Naive thymus-derived CD8-positive, alpha-beta T cell (primary cell): Measurements from ENCODE around the gene SLC16A4. TPM values are rescaled to one million over a fixed set of nuclear protein-coding genes. Genes with fewer than 3 reads are reported as not detected.

Experiments
- ATAC-seq, 2 donors: fragments of 150-1000 bp; cut with Tn5 transposase in 1 of 2; sonication (Bioruptor Pico), chemical (Tn5 transposase) in 1 of 2; 1 replicate in 1 of 2; 2 replicates in 1 of 2; pipeline ENCODE4 v1.10.0; 2021; ENCODE audit warnings: mild to moderate bottlenecking in 2 of 2, moderate library complexity in 2 of 2
- POLR2A ChIA-PET: fragments of 350-600 bp; sonication (Branson Sonifier 250); formaldehyde crosslinking; loops from one replicate; lab custom pipeline; 2021; ENCODE audit warnings: antibody characterized with exemption; lab: Charles Lee
- DNase-seq, 10 donors: peaks; one replicate each; pipeline versions ENCODE4 v3.0.0 to v3.0.0-alpha.2; 2020 to 2022
- H3K27ac Mint-ChIP-seq, 10 donors: one replicate each; pipeline ENCODE4 v1.8.0; 2020 to 2022; ENCODE audit warnings: mild to moderate bottlenecking in 10 of 10, mixed read lengths in 10 of 10, moderate library complexity in 4 of 10, inconsistent platforms in 1 of 10
- H3K27me3 Mint-ChIP-seq, 5 donors: one replicate each; pipeline ENCODE4 v1.8.0; 2021 to 2022; ENCODE audit warnings: mixed read lengths in 5 of 5
- H3K36me3 Mint-ChIP-seq, 3 donors: one replicate each; pipeline ENCODE4 v1.8.0; 2020 to 2022; ENCODE audit warnings: mixed read lengths in 3 of 3, mild to moderate bottlenecking in 2 of 3, inconsistent platforms in 1 of 3
- H3K4me1 Mint-ChIP-seq, 4 donors: one replicate each; pipeline ENCODE4 v1.8.0; 2021 to 2022; ENCODE audit warnings: mixed read lengths in 4 of 4
- H3K4me3 Mint-ChIP-seq, 10 donors: one replicate each; pipeline ENCODE4 v1.8.0; 2020 to 2022; ENCODE audit warnings: mild to moderate bottlenecking in 10 of 10, mixed read lengths in 10 of 10, moderate library complexity in 6 of 10, inconsistent platforms in 1 of 10
- H3K9me3 Mint-ChIP-seq, 9 donors: one replicate each; pipeline ENCODE4 v1.8.0; 2020 to 2022; ENCODE audit warnings: mixed read lengths in 9 of 9, mild to moderate bottlenecking in 3 of 9, inconsistent platforms in 1 of 9, moderate library complexity in 1 of 9
- polyA plus RNA-seq, 3 donors: library from polyadenylated mRNA; unstranded; fragments of 300-500 nt; fragmentation: Illumina TruSeq; gene quantifications; one replicate each; pipeline ENCODE4 v1.2.3, GENCODE V29; 2021
- total RNA-seq, 8 experiments: library from RNA in 2 of 8; stranded (reverse) in 2 of 8; gene quantifications; one replicate each; pipeline ENCODE4 v1.2.3 and lab custom pipeline; 2021 to 2026

Gene SLC16A4
- total and polyA plus RNA-seq, 5 experiments from 2014 or later, result 0.15 to 0.88 (median 0.59) TPM

DNA sequence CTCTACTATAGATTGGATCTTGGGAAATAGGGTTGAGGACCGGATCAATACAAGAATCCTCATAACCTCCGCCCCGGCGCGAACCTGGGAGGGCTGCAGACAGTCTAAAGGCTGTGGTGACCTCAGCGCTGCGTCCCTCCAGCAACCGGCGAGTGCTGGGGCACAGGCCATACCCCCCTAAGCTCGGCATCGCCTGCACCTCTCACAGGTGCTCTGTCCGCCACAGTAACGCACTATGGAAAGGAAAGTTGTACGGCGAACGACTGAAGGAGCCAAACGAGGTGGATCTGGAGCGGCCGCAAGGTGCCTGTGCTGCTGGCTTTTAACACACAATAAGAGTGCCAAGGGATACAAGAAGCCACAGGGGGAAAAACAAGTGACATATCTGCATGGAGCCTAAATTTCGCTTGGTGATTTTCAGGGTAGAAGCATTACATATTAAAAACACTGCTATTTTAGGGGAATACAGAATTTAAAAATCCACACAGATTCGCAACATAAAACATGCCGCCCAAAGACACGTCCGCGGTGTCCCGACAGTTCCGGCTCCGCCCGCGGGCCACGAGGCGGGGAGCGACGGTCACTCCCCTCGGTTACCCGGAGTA is 53.0 kb downstream of the SLC16A4 start:
- Mint-ChIP-seq H3K4me1 (peaks cover 22 to 49% (median 47%) of the 10 kb centered on the region in 4 donors), H3K4me3 (no peak overlapping the region), H3K36me3 (peaks cover 0 to 20% (median 14%) of the 10 kb centered on the region in 3 donors), H3K27ac (peak overlapping the region in 1 of 10 donors; percentile 97), H3K9me3 (no peaks in the 10 kb centered on the region), H3K27me3 (no peaks in the 10 kb centered on the region)
- ATAC-seq, result no peak
- POLR2A ChIA-PET, result interaction anchor here (0.5 to 6.1 kb wide), 17 partner anchors 11 to 1246 kb away, joined by 3 to 136 read pairs (median 6); partner anchors contain the start of genes KCNC4, LAMTOR5 and STRIP1
- peak in 6 of 10 donors; percentile 8 to 71 (median 28) for DNase-seq

DNA sequence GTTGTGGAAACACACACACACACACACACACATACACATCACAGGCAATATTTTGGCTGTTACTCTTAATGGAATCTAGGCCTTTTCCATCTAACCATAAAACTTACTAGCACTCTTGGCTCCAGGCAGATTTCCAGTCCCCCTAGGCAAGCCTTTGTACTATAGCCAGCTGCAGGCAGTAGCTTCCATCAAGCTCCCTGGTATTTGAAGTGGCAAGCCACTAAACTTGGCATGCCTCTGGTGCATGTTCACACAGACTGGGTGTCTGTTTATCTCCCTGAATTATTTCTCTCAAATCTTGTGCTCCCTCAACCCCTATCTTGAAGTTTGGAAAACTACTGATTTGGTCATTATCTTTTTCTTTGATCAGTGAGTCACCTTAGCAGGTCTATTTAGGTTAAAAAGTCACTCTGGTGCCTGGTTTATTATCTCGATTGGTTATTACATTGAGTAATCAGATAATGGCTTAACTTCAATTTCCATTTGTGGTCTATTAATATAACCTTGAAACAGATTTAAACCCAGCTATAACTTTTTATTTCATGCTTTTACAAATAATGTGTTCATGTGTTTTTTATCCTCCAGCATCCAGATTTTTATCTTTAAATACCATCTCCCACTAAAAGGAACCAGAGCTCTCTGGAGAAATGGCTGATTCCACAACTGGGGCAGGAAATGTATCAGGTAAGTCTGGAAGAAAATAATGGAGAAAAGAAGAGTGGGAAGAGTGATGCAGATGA is 54.4 kb downstream of the SLC16A4 start:
- Mint-ChIP-seq H3K27ac (peak overlapping the region in 9 of 10 donors; percentile 34 to 91 (median 83)), H3K27me3 (no peaks in the 10 kb centered on the region), H3K9me3 (no peaks in the 10 kb centered on the region), H3K4me1 (peaks cover 20 to 36% (median 35%) of the 10 kb centered on the region in 4 donors), H3K4me3 (peak overlapping the region in 7 of 10 donors; percentile 47 to 73 (median 69)), H3K36me3 (peaks cover 0 to 9% (median 7%) of the 10 kb centered on the region in 3 donors)
- POLR2A ChIA-PET, result interaction anchor here (1.1 to 6.1 kb wide), 3 partner anchors 17 to 133 kb away, joined by 3 to 136 read pairs (median 4); partner anchors contain the start of gene KCNC4
- ATAC-seq (no peak), DNase-seq (no peak)

DNA sequence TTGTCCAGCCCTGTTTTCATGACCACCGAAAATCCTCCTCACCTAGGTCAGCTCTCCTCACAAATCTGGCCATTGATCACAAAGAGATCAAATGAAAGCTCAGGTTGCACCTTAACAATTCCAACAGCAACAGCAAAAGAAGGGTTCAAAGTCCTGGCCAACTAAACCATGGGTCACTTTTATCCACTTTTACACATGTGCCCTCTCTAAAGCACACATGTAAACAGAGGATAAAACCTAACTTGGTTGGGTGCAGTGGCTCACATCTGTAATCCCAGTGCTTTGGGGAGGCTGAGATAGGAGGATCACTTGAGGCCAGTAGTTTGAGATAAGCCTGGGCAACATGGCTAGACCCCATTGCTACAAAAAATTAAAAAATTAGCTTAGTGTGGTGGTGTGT is 55.6 kb downstream of the SLC16A4 start:
- POLR2A ChIA-PET, result interaction anchor here (1.0 to 6.1 kb wide), 4 partner anchors 16 to 301 kb away, joined by 3 to 136 read pairs (median 4); partner anchors contain the start of genes KCNC4 and STRIP1
- H3K9me3 Mint-ChIP-seq, result no peaks in the 10 kb centered on the region
- no peak overlapping the region for H3K4me3 Mint-ChIP-seq
- DNase-seq, result no peak
- peaks cover 17 to 24% (median 23%) of the 10 kb centered on the region in 4 donors for H3K4me1 Mint-ChIP-seq
- no peaks in the 10 kb centered on the region for H3K27me3 Mint-ChIP-seq
- H3K36me3 Mint-ChIP-seq, result peaks cover 0 to under 1% (median 0%) of the 10 kb centered on the region in 3 donors
- peak overlapping the region in 2 of 10 donors; percentile 35 to 37 for H3K27ac Mint-ChIP-seq
- ATAC-seq, result no peak

DNA sequence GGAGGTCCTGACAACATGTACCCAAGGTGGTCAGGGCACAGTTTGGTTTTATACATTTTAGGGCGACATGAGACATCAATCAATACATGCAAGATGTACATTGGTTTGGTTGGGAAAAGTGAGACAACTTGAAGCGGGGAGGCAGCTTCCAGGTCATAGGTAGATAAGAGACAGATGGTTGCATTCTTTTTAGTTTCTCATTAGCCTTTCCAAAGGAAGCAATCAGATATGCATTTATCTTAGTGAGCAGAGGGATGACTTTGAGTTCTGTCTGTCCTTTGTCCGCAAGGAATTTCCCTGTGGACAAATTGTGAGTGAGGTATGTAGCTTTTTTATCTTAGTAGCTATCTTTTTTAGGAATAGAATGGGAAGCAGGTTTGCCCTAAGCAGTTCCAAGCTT is 62.1 kb downstream of the SLC16A4 start:
- no peak overlapping the region for H3K4me3 Mint-ChIP-seq
- POLR2A ChIA-PET, result no interaction called here
- H3K36me3 Mint-ChIP-seq, result peaks cover 0 to 3% (median 0%) of the 10 kb centered on the region in 3 donors
- no peaks in the 10 kb centered on the region for H3K4me1 Mint-ChIP-seq
- no peak for DNase-seq
- no peaks in the 10 kb centered on the region for H3K9me3 Mint-ChIP-seq
- H3K27ac Mint-ChIP-seq, result no peak overlapping the region
- no peaks in the 10 kb centered on the region for H3K27me3 Mint-ChIP-seq
- ATAC-seq, result no peak

DNA sequence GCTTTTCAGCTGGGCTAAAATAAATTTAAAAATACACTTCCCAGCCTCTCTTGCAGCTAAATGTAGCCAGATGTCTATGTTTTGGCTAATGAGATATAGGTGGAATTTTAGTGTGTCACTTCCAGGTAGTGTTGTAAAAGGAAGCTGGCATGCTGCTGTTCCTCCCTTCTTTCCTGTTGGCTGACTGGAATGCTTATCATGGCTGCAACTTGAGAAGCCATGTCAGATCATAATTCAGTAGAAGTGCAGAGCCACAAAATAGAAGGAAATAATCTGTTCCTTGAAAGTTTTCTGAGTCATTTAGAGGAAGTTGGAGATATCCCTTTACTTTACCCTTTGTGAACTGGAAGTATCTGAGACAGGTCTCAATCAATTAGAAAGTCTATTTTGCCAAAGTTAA is 62.6 kb downstream of the SLC16A4 start:
- POLR2A ChIA-PET, result no interaction called here
- H3K9me3 Mint-ChIP-seq, result no peaks in the 10 kb centered on the region
- DNase-seq (no peak), ATAC-seq (no peak)
- H3K4me3 Mint-ChIP-seq, result no peak overlapping the region
- no peaks in the 10 kb centered on the region for H3K4me1 Mint-ChIP-seq
- peaks cover 0 to 3% (median 0%) of the 10 kb centered on the region in 3 donors for H3K36me3 Mint-ChIP-seq
- H3K27ac Mint-ChIP-seq, result no peak overlapping the region
- H3K27me3 Mint-ChIP-seq, result no peaks in the 10 kb centered on the region

DNA sequence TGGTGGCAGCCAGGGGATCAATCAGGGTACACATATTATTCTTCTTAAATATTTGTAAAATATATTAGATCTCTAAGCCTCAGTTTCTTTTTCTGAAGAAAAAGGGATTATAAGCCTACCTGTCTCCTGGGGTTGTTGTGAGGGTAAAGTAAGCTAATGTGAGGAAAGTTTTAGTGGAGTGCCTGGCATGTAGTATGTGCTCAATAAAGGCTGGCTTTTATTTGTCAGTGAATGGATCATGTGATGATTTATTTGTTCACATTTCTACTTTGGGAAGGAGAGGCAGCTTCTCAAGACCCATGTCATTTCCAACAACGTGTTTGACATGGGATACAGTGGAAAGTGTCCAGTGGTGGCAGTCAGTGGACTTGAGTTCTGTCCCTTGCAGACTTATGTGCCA is 64.0 kb downstream of the SLC16A4 start:
- Mint-ChIP-seq H3K9me3 (no peaks in the 10 kb centered on the region), H3K36me3 (peaks cover 0 to 3% (median 0%) of the 10 kb centered on the region in 3 donors), H3K27ac (no peak overlapping the region), H3K4me1 (peaks cover 0 to 2% (median 0%) of the 10 kb centered on the region in 4 donors), H3K4me3 (no peak overlapping the region), H3K27me3 (no peaks in the 10 kb centered on the region)
- POLR2A ChIA-PET, result no interaction called here
- DNase-seq (no peak), ATAC-seq (no peak)

DNA sequence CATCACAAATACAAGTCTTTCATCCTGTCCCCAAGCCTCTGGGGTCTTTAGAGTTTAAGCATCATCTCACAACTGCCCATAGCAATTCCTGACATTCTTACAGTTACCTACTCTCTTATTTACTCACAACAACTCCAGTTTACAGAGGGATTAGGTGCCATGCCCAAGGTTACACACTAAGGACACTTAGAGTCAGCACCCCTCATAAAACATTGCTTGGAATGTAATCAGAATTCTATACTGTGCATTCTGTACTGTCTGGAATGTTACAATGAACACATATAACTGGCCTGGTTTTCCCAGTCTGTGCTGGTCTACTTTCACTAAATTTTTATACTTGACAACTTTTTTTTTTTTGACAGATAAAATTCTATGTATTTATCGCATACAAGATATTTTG is 66.2 kb downstream of the SLC16A4 start:
- Mint-ChIP-seq H3K4me1 (peaks cover 0 to 2% (median 0%) of the 10 kb centered on the region in 4 donors), H3K27ac (no peak overlapping the region), H3K4me3 (no peak overlapping the region), H3K36me3 (peaks cover 0 to under 1% (median 0%) of the 10 kb centered on the region in 3 donors), H3K9me3 (no peaks in the 10 kb centered on the region), H3K27me3 (no peaks in the 10 kb centered on the region)
- POLR2A ChIA-PET, result interaction anchor here (0.8 kb wide), 1 partner anchor 14 kb away, joined by 3 read pairs; the partner anchor contains the start of gene RBM15
- no peak for DNase-seq
- no peak for ATAC-seq

DNA sequence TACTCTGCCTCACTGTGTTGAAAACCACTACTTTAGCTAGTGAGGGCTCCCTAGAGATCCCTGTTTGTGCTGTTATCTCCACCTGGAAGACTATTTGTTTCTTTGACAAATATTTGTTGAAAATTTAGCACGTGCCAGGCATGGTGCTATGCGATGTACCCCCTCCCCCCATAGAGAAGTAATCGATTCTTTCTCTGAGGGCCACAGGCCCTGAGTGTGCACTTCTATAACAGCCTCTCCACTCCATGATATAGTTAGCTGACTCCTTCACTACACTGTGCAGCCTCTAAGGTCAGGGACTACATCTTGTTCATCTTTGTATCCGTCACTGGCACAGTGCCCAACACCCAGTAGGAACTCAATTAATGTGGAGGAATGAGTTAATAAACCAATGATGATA is 69.0 kb downstream of the SLC16A4 start:
- H3K4me3 Mint-ChIP-seq, result no peak overlapping the region
- POLR2A ChIA-PET, result no interaction called here
- peaks cover 0 to 2% (median 0%) of the 10 kb centered on the region in 4 donors for H3K4me1 Mint-ChIP-seq
- DNase-seq (no peak), ATAC-seq (no peak)
- no peaks in the 10 kb centered on the region for H3K9me3 Mint-ChIP-seq
- H3K36me3 Mint-ChIP-seq, result peaks cover 0 to 2% (median 0%) of the 10 kb centered on the region in 3 donors
- H3K27ac Mint-ChIP-seq, result no peak overlapping the region
- H3K27me3 Mint-ChIP-seq, result no peaks in the 10 kb centered on the region

DNA sequence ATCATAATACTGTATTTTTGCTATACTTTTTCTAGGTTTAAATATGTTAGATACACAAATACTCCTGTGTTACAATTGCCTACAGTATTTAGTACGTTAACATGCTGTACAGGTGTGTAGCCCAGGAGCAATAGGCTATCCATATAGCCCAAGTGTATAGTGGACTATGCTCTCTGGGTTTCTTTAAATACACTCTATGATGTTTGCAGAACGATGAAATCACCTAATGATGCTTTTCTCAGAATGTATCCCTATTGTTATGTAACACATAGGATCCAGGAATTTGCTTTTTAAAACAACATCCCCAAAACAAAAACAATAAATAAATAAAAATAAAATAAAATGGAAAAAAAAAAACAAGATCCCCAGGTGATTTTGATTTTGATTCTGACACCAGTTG is 69.8 kb downstream of the SLC16A4 start:
- POLR2A ChIA-PET, result no interaction called here
- ATAC-seq (no peak), DNase-seq (no peak)
- Mint-ChIP-seq H3K4me1 (peaks cover 0 to 2% (median 0%) of the 10 kb centered on the region in 4 donors), H3K27ac (no peak overlapping the region), H3K4me3 (no peak overlapping the region), H3K27me3 (no peaks in the 10 kb centered on the region), H3K36me3 (peaks cover 0 to 2% (median 0%) of the 10 kb centered on the region in 3 donors), H3K9me3 (no peaks in the 10 kb centered on the region)

DNA sequence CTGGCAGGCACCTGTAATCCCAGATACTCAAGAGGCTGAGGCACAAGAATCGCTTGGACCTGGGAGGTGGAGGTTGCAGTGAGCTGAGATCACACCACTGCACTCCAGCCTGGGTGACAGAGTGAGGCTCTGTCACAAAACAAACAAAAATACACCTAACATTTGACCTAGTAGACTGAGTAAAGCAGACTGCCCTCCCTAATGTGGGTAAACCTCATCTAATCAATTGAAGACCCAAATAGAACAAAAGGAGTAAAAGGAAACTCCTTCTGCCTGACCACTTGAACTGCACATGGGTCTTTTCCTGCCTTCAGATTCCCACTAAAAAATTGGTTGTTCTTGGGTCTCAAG is 70.7 kb downstream of the SLC16A4 start:
- ATAC-seq, result no peak
- no peak overlapping the region for H3K4me3 Mint-ChIP-seq
- no peaks in the 10 kb centered on the region for H3K27me3 Mint-ChIP-seq
- peaks cover 0 to 2% (median 0%) of the 10 kb centered on the region in 3 donors for H3K36me3 Mint-ChIP-seq
- no peaks in the 10 kb centered on the region for H3K9me3 Mint-ChIP-seq
- peaks cover 0 to 2% (median 0%) of the 10 kb centered on the region in 4 donors for H3K4me1 Mint-ChIP-seq
- POLR2A ChIA-PET, result no interaction called here
- H3K27ac Mint-ChIP-seq, result no peak overlapping the region
- no peak for DNase-seq

DNA sequence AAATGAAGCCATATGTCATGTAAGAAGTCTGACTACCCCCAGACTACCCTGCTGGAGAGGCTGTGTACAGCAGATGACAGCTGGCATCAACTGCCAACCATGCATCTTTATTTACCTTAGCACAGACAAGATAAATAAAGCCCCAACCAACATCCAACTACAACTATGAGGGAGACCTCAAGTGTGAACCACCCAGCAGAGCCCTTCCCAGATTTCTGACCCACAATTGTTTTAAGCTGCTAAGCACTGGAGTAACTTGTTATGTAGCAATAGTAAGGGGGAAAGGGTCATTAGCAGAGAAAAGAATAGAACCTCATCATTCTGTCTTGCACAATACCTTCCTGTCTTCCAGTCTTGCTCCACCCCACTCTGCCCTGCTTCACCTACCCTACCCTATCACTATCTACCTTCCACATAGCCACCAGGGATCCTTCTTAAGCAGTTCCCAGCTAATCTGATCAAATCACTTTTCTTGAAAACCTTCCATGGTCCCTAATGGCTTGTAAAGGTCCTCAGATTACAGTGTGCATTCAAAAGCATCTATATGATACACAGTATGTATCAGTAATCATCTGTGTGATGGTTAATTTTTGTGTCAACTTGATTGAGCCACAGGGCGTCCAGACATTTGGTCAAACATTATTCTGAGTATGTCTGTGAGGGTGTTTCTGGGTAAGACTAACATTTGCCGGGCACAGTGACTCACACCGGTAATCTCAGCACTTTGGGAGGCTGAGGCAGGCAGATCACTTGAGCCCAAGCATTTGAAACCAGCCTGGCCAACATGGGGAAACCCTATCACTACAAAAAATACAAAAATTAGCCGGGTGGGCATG is 71.3 kb downstream of the SLC16A4 start:
- Mint-ChIP-seq H3K9me3 (no peaks in the 10 kb centered on the region), H3K27ac (no peak overlapping the region), H3K27me3 (no peaks in the 10 kb centered on the region), H3K4me3 (no peak overlapping the region), H3K36me3 (peaks cover 0 to 2% (median 0%) of the 10 kb centered on the region in 3 donors), H3K4me1 (peaks cover 0 to 2% (median 0%) of the 10 kb centered on the region in 4 donors)
- POLR2A ChIA-PET, result interaction anchor here (0.9 kb wide), 1 partner anchor 16 kb away, joined by 4 read pairs; no protein-coding TSS in a partner anchor
- no peak for ATAC-seq
- no peak for DNase-seq

DNA sequence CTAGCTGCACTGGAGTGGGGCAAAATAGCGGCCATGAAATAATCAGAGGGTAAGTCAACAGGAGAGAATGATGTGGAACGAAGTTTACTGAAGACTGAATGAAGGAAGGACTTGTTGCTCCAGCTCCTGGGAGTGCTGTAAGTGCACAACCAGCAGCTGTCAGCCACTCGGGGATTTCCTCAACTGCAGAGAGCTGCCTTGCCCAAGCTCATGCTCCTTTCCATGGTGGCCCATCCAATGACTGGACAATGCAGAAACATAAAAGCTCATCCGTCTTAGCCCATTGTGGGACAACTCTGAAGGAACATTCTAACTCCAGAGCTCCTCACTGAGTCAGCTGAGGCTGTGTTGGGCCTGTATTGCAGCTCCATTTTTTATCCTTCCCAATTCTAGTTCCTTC is 72.8 kb downstream of the SLC16A4 start:
- Mint-ChIP-seq H3K36me3 (peaks cover 0 to 2% (median 2%) of the 10 kb centered on the region in 3 donors), H3K4me3 (no peak overlapping the region), H3K27me3 (no peaks in the 10 kb centered on the region), H3K9me3 (no peaks in the 10 kb centered on the region), H3K27ac (no peak overlapping the region), H3K4me1 (peaks cover 0 to 4% (median 0%) of the 10 kb centered on the region in 4 donors)
- no peak for DNase-seq
- POLR2A ChIA-PET, result no interaction called here
- no peak for ATAC-seq
